Activated CD8-positive, alpha-beta memory T cell treated with anti-CD3 and anti-CD28 coated beads, Interleukin-2, amount 50 U/mL, for 1 hour (primary cell): Measurements from ENCODE around the gene PEF1.

Experiments
- DNase-seq: peaks from one replicate; pipeline ENCODE4 v3.0.0-alpha.2; 2020; ENCODE audit errors: extremely low read depth

PEF1 gene

GRCh38 chr1:31584869-31585735 lies 59.6 kb downstream of the PEF1 start:
- DNase-seq = no peak

DNA sequence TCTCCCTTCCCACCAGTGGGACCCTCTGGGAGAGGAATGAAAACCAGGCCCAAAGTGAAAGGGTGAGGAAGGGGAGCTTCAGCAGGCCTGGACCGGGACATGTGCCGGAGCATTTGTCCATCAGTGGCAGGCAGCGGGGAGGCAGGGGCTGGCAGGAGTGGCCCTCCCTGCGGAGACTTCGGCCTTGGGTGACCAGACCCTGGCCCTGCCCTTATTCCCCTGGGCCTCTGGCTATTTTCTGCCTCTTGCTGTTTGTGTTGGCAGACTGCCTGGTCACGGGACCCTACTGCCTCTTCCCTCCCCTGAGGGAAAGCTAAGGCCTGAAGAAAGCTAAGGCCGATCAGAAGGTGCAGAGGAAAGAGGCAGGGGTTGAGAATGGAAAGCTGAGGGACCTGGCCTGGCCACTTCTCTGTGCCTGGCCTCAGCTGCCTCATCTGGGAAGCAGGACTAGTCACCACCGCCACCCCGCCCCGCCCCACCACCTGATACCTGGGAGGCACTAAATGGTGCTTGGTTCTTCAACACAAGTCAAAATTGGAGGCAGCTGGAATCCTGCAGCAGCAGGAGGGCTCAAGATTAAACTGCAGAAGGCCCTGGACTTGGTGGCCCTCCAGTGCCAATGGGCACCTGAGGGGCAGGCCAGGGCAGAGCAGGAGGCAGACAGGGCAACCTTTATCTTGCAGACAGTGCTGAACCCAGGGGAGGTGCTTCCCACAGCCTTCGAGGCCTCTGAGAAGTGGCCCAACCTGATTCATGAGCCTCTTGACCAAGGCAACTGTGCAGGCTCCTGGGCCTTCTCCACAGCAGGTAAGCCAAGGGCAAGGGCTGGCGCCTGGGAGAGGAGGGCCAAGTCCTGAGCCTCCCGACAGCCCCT lies 60.4 kb downstream of the PEF1 start:
- no peak for DNase-seq

- no peak for DNase-seq
Measured at GRCh38 chr1:31583082-31583994, 61.3 kb downstream of the PEF1 start.

DNA sequence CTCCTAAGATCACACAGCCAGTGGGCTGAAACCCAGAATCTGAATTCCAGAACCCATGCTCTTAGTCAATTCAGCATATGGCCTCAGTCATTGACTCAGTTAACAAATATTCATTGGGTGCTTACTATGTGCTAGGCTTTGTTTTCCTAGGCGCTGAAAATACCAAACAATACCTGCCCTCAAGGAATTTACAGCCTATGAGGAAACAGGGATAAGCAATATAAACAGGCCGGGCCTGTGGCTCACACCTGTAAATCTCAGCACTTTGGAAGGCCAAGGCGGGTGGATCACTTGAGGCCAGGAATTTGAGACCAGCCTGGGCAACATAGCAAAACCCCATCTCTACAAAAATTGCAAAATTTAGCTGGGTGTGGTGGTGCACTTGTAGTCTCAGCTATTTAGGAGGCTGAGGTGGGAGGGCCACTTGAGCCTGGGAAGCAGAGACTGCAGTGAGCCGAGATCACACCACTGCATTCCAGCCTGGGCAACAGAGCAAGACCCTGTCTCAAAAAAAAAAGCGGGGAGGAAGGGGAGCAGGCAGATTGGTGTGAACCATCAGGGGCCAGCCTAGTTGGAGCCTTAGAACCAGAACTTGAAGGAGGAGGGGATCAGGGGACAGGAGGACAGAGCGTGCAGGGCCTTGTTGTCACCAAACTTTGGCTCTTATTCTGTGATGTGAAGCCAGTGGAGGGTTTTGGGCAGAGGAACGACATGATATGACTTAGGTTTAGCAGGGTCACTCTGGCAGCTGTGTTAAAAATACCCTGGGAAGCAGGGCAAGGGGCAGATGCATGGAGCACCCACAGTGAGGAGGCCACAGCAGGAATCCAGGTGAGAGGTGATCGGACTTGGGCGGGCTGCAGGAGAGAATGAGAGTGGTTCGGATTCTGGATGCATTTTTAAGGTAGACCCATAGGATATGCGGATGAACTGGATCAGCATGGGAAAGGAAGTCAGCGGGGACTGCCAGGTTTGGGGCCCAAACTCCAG lies 62.6 kb downstream of the PEF1 start:
- DNase-seq = no peak

GRCh38 chr1:31580891-31581603 lies 63.6 kb downstream of the PEF1 start:
- no peak for DNase-seq

DNA sequence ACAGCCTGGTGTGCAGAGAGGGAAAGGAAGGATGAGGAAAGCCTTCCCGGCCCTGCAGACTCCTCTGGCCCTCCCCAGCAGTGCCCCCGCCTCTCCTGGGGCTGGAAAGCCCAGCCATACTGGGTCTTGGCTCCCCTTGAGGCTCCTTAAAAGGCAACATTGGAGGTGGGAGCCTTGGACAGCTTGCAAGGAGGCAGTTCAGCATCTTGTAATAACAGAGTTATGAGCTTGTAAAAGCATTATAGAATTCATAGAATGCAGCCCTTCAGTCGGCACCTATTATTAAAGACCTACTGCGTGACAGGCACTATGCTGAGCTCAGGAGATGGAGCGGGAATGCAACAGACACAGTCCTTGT lies 64.2 kb downstream of the PEF1 start:
- no peak for DNase-seq
